Astrocyte (in vitro differentiated cells and primary cell): ENCODE results near the gene PEAK1. TPM values are rescaled to one million over a fixed set of nuclear protein-coding genes. Genes with fewer than 3 reads are reported as not detected.

Experiments used
- DNase-seq: peaks from one replicate; pipeline ENCODE4 v3.0.0-alpha.2; 2010; ENCODE audit warnings: low read depth
- FAIRE-seq: peaks from 2 replicates; lab custom pipeline; 2011; peaks lifted over from hg19 to GRCh38; lab: Jason Lieb, UNC
- H2AFZ ChIP-seq: 2 replicates; pipeline ENCODE4 v1.6.0; 2012; ENCODE audit warnings: low read depth, low read length, inconsistent platforms
- H3K27ac ChIP-seq: 2 replicates; pipeline ENCODE4 v1.5.1; 2011; ENCODE audit warnings: low read depth, low read length, inconsistent platforms
- H3K27me3 ChIP-seq: 2 replicates; pipeline ENCODE4 v1.6.0; 2011; ENCODE audit warnings: low read length, inconsistent platforms; ENCODE audit not compliant: insufficient read depth
- H3K36me3 ChIP-seq: 2 replicates; pipeline ENCODE4 v1.5.1; 2011; ENCODE audit warnings: low read length, inconsistent platforms; ENCODE audit not compliant: insufficient read depth
- H3K4me1 ChIP-seq: 2 replicates; pipeline ENCODE4 v1.5.1; 2011; ENCODE audit warnings: low read length, inconsistent platforms; ENCODE audit not compliant: insufficient read depth
- H3K4me2 ChIP-seq: 2 replicates; pipeline ENCODE4 v1.6.0; 2012; ENCODE audit warnings: low read length, inconsistent platforms
- H3K4me3 ChIP-seq: 2 replicates; pipeline ENCODE4 v1.5.1; 2011; ENCODE audit warnings: low read depth, mild to moderate bottlenecking, low read length, inconsistent platforms; ENCODE audit not compliant: insufficient read depth
- H3K79me2 ChIP-seq: 2 replicates; pipeline ENCODE4 v1.6.0; 2012; ENCODE audit warnings: mild to moderate bottlenecking, low read length, inconsistent platforms; ENCODE audit not compliant: insufficient read depth
- H3K9ac ChIP-seq: 2 replicates; pipeline ENCODE4 v1.6.0; 2012; ENCODE audit warnings: mild to moderate bottlenecking, low read length, inconsistent platforms
- H3K9me3 ChIP-seq: 2 replicates; pipeline ENCODE4 v1.5.1; 2012; ENCODE audit warnings: low read depth, mild to moderate bottlenecking, low read length, inconsistent platforms; ENCODE audit not compliant: insufficient read depth
- H4K20me1 ChIP-seq: 2 replicates; pipeline ENCODE4 v1.6.0; 2012; ENCODE audit warnings: low read length, inconsistent platforms; ENCODE audit not compliant: insufficient read depth
- H3K27ac Mint-ChIP-seq: one replicate; pipeline ENCODE4 v1.8.0; 2021; ENCODE audit warnings: mild to moderate bottlenecking, mixed read lengths; ENCODE audit not compliant: unreplicated experiment
- H3K27me3 Mint-ChIP-seq: one replicate; pipeline ENCODE4 v1.8.0; 2021; ENCODE audit warnings: low read depth, mixed read lengths; ENCODE audit not compliant: unreplicated experiment
- H3K36me3 Mint-ChIP-seq: one replicate; pipeline ENCODE4 v1.8.0; 2021; ENCODE audit warnings: low read depth, mixed read lengths; ENCODE audit not compliant: unreplicated experiment
- H3K4me1 Mint-ChIP-seq: one replicate; pipeline ENCODE4 v1.8.0; 2021; ENCODE audit warnings: low read depth, mixed read lengths; ENCODE audit not compliant: unreplicated experiment
- H3K4me3 Mint-ChIP-seq: one replicate; pipeline ENCODE4 v1.8.0; 2021; ENCODE audit warnings: mild to moderate bottlenecking, moderate library complexity, mixed read lengths; ENCODE audit not compliant: unreplicated experiment
- H3K9me3 Mint-ChIP-seq: one replicate; pipeline ENCODE4 v1.8.0; 2021; ENCODE audit warnings: mild to moderate bottlenecking, mixed read lengths; ENCODE audit not compliant: unreplicated experiment
- EZH2 ChIP-seq: IDR thresholded peaks from 2 replicates; pipeline ENCODE4 v1.6.1; 2012; ENCODE audit warnings: mild to moderate bottlenecking, low read length, inconsistent platforms; ENCODE audit not compliant: insufficient read depth
- total RNA-seq: library from RNA; stranded (reverse); gene quantifications from 2 replicates; pipeline ENCODE4 v1.2.1, GENCODE V29; 2021
- TF ChIP-seq, protein P1 (sequence below): IDR thresholded peaks from 2 replicates; pipeline ENCODE4 v1.5.1; 2011; ENCODE audit warnings: low read depth, mild to moderate bottlenecking, inconsistent platforms, low read length, moderate library complexity; ENCODE audit not compliant: insufficient read depth

PEAK1 gene
- total RNA-seq, 1 donor from 2014 or later: 62.3 TPM

DNA sequence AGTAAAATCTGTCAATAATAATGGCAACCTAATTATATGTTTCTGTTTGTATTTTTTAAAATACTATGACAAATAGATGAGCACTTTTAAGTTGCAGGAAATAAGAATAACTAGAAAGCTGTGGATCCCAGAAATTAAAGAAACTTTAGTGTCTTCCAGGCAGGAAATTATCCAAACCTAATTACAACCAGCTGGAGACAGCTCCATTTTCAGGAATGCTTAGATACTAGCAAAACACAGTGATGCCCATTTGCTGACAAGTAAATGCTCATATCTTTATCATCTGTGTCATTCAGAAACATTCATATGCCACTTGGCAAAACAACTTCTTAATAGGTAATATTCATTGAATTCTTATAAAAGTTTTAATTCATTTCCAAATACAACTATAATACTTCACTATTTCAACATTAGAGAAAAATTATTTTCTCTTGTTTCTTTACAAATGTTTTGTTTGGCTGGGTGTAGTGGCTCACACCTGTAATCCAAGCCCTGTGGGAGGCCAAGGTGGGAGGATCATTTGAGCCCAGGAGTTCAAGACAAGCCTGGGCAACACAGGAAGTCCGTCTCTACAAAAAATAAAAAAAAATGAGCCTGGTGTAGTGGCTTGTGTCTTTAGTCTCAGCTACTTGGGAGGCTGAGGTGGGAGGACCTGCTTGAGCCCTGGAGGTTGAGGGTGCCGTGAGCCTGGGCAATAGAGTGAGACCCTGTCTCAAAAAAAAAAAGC is 179.9 kb downstream of the PEAK1 start:
- Mint-ChIP-seq H3K27ac (no peak overlapping the region), H3K4me1 (no peaks in the 10 kb centered on the region), H3K9me3 (peaks cover 6% of the 10 kb centered on the region), H3K27me3 (no peaks in the 10 kb centered on the region), H3K4me3 (no peak overlapping the region), H3K36me3 (peaks cover 12% of the 10 kb centered on the region)
- FAIRE-seq (no peak), DNase-seq (no peak)
- no peak overlapping the region for H3K9ac ChIP-seq
- no peaks in the 10 kb centered on the region for H3K4me1 ChIP-seq
- H3K79me2 ChIP-seq: no peaks in the 10 kb centered on the region
- H3K9me3 ChIP-seq: no peaks in the 10 kb centered on the region
- no peak overlapping the region for H3K4me2 ChIP-seq
- TF ChIP-seq EZH2: no peak
- TF ChIP-seq, protein P1, sequence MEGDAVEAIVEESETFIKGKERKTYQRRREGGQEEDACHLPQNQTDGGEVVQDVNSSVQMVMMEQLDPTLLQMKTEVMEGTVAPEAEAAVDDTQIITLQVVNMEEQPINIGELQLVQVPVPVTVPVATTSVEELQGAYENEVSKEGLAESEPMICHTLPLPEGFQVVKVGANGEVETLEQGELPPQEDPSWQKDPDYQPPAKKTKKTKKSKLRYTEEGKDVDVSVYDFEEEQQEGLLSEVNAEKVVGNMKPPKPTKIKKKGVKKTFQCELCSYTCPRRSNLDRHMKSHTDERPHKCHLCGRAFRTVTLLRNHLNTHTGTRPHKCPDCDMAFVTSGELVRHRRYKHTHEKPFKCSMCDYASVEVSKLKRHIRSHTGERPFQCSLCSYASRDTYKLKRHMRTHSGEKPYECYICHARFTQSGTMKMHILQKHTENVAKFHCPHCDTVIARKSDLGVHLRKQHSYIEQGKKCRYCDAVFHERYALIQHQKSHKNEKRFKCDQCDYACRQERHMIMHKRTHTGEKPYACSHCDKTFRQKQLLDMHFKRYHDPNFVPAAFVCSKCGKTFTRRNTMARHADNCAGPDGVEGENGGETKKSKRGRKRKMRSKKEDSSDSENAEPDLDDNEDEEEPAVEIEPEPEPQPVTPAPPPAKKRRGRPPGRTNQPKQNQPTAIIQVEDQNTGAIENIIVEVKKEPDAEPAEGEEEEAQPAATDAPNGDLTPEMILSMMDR: no peak
- H3K27ac ChIP-seq: no peak overlapping the region
- no peak overlapping the region for H3K4me3 ChIP-seq
- H2AFZ ChIP-seq: no peak overlapping the region
- H3K36me3 ChIP-seq: peaks cover 3% of the 10 kb centered on the region
- no peaks in the 10 kb centered on the region for H4K20me1 ChIP-seq
- H3K27me3 ChIP-seq: no peaks in the 10 kb centered on the region

- H3K9ac ChIP-seq: no peak overlapping the region
- no peak overlapping the region for H3K27ac Mint-ChIP-seq
- H3K27me3 ChIP-seq: no peaks in the 10 kb centered on the region
- H3K4me3 ChIP-seq: no peak overlapping the region
- no peaks in the 10 kb centered on the region for H3K79me2 ChIP-seq
- H3K36me3 Mint-ChIP-seq: peaks cover 14% of the 10 kb centered on the region
- no peaks in the 10 kb centered on the region for H3K4me1 ChIP-seq
- H3K4me3 Mint-ChIP-seq: no peak overlapping the region
- peaks cover 6% of the 10 kb centered on the region for H3K9me3 Mint-ChIP-seq
- DNase-seq (no peak), FAIRE-seq (no peak)
- no peak overlapping the region for H3K27ac ChIP-seq
- peaks cover 3% of the 10 kb centered on the region for H3K36me3 ChIP-seq
- no peaks in the 10 kb centered on the region for H3K9me3 ChIP-seq
- no peak overlapping the region for H3K4me2 ChIP-seq
- no peaks in the 10 kb centered on the region for H3K27me3 Mint-ChIP-seq
- no peak overlapping the region for H2AFZ ChIP-seq
- H4K20me1 ChIP-seq: peaks cover 1% of the 10 kb centered on the region
- no peaks in the 10 kb centered on the region for H3K4me1 Mint-ChIP-seq
- TF ChIP-seq, protein P1: no peak
- no peak for TF ChIP-seq EZH2
Measured at GRCh38 chr15:77235566-77235965, 184.3 kb downstream of the PEAK1 start.

DNA sequence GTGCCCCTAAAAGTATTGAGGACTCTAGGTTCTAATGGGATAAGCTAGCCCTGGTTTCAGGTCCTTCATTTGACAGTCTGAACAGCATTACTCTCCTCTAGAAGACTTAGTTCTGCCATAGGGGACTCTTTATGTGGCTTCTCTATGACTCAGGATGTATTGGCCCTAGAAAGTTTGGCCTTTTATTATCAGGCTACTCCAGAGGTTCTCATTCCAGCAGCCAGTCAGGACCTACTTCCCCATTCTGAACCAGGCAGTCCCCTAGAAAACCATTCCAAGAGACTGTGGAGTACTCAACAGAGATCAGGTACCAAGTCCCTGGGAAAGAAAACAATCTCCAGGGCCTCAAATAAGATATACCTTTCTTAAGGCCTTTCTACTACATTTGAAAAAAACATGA is 191.1 kb downstream of the PEAK1 start:
- Mint-ChIP-seq H3K36me3 (peaks cover 2% of the 10 kb centered on the region), H3K27me3 (no peaks in the 10 kb centered on the region), H3K4me1 (peaks cover 15% of the 10 kb centered on the region), H3K9me3 (no peaks in the 10 kb centered on the region), H3K4me3 (no peak overlapping the region), H3K27ac (peak overlapping the region; percentile 4)
- H2AFZ ChIP-seq: no peak overlapping the region
- no peaks in the 10 kb centered on the region for H3K4me1 ChIP-seq
- FAIRE-seq (no peak), DNase-seq (no peak)
- H3K79me2 ChIP-seq: no peaks in the 10 kb centered on the region
- TF ChIP-seq EZH2: no peak
- H3K9me3 ChIP-seq: no peaks in the 10 kb centered on the region
- peaks cover 5% of the 10 kb centered on the region for H4K20me1 ChIP-seq
- H3K36me3 ChIP-seq: no peaks in the 10 kb centered on the region
- H3K4me3 ChIP-seq: no peak overlapping the region
- H3K9ac ChIP-seq: no peak overlapping the region
- no peak overlapping the region for H3K4me2 ChIP-seq
- H3K27me3 ChIP-seq: no peaks in the 10 kb centered on the region
- no peak overlapping the region for H3K27ac ChIP-seq
